ENCODE measurements around the gene MKRN2OS.

GRCh38 chr3:12501360-12502020 is 43.8 kb downstream of the MKRN2OS start:
- no peak for TF ChIP-seq CTCF (IDR thresholded peaks at IDR 0.05; ENCODE audit: borderline replicate concordance, extremely low read depth, low read length, poor library complexity, severe bottlenecking)
- no peak for TF ChIP-seq EZH2 (IDR thresholded peaks at IDR 0.05; ENCODE audit: borderline replicate concordance, low read depth, low read length, severe bottlenecking)
